SK-N-SH (cell line): ENCODE measurements around the gene SORBS1.

Experiments used
- CHD2 ChIP-seq: fragments of 150-350 bp; IDR thresholded peaks from 2 replicates; pipeline ENCODE4 v1.6.1; 2018; ENCODE audit warnings: low read length; ENCODE audit not compliant: partially characterized antibody
- CTCF ChIP-seq: fragments of 200-600 bp; sonication (generic); IDR thresholded peaks from 2 replicates; pipeline ENCODE4 v1.6.1; 2017; ENCODE audit warnings: antibody characterized with exemption, mild to moderate bottlenecking, moderate library complexity
- ELF1 ChIP-seq: IDR thresholded peaks from 2 replicates; pipeline ENCODE4 v1.4.0; 2012
- EP300 ChIP-seq, 2 experiments: IDR thresholded peaks; 2 replicates each; pipeline versions ENCODE4 v1.4.0 to v1.6.1; 2012; ENCODE audit warnings: borderline replicate concordance in 1 of 2, low read depth in 1 of 2, low read length in 1 of 2
- FOXJ3 ChIP-seq: sonication (generic); formaldehyde crosslinking; IDR thresholded peaks from 2 replicates; pipeline ENCODE4 v1.5.1; 2020; ENCODE audit warnings: mild to moderate bottlenecking, missing genetic modification reagents
- GATA2 ChIP-seq: sonication (generic); formaldehyde crosslinking; IDR thresholded peaks from 2 replicates; pipeline ENCODE4 v1.5.0; 2020; ENCODE audit warnings: mild to moderate bottlenecking, missing genetic modification reagents
- MEF2A ChIP-seq: IDR thresholded peaks from 2 replicates; pipeline ENCODE4 v1.4.0; 2012; ENCODE audit warnings: low read depth, borderline replicate concordance
- RCOR1 ChIP-seq: fragments of 150-350 bp; IDR thresholded peaks from 2 replicates; pipeline ENCODE4 v1.6.1; 2017; ENCODE audit warnings: antibody characterized with exemption, low read length
- REST ChIP-seq: IDR thresholded peaks from 2 replicates; pipeline ENCODE4 v1.6.1; 2012; ENCODE audit warnings: mild to moderate bottlenecking, low read depth, low read length, moderate library complexity
- RXRA ChIP-seq: IDR thresholded peaks from 2 replicates; pipeline ENCODE4 v1.4.0; 2012; ENCODE audit warnings: low read depth, mild to moderate bottlenecking, borderline replicate concordance
- SIN3A ChIP-seq: IDR thresholded peaks from 2 replicates; pipeline ENCODE4 v1.6.1; 2012; ENCODE audit warnings: low read depth, mild to moderate bottlenecking, low read length, moderate library complexity, borderline replicate concordance
- USF2 ChIP-seq: fragments of 150-350 bp; IDR thresholded peaks from 2 replicates; pipeline ENCODE4 v1.6.1; 2017; ENCODE audit warnings: antibody characterized with exemption, low read length, low read depth, borderline replicate concordance
- TF ChIP-seq, protein P1 (sequence below): IDR thresholded peaks from 2 replicates; pipeline ENCODE4 v1.4.0; 2012; ENCODE audit warnings: low read depth

- TF ChIP-seq GATA2 (CRISPR knock-in tag) (no peak), CHD2 (no peak), CTCF (no peak), EP300 (IDR thresholded peaks at IDR 0.05; ENCODE audit: borderline replicate concordance in 1 of 2, low read depth in 1 of 2, low read length in 1 of 2) (no peak), ELF1 (no peak), SIN3A (no peak), MEF2A (no peak), USF2 (no peak), RXRA (no peak), FOXJ3 (CRISPR knock-in tag) (no peak), RCOR1 (no peak), REST (no peak)
- TF ChIP-seq, protein P1, sequence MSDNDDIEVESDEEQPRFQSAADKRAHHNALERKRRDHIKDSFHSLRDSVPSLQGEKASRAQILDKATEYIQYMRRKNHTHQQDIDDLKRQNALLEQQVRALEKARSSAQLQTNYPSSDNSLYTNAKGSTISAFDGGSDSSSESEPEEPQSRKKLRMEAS = no peak
Observed at GRCh38 chr10:95559471-95559870, 1.7 kb downstream of the SORBS1 start.
